Activated effector memory CD4-positive, alpha-beta T cell treated with anti-CD3 and anti-CD28 coated beads, Interleukin-2, amount 50 U/mL, for 16 hours (primary cell): Measurements from ENCODE around the gene LMTK2.
A peak's percentile ranks its signal among the peaks of the same experiment; 100 is the strongest.

ENCODE experiments used
- DNase-seq: peaks from one replicate; pipeline ENCODE4 v3.0.0-alpha.2; 2020

LMTK2 gene

DNA sequence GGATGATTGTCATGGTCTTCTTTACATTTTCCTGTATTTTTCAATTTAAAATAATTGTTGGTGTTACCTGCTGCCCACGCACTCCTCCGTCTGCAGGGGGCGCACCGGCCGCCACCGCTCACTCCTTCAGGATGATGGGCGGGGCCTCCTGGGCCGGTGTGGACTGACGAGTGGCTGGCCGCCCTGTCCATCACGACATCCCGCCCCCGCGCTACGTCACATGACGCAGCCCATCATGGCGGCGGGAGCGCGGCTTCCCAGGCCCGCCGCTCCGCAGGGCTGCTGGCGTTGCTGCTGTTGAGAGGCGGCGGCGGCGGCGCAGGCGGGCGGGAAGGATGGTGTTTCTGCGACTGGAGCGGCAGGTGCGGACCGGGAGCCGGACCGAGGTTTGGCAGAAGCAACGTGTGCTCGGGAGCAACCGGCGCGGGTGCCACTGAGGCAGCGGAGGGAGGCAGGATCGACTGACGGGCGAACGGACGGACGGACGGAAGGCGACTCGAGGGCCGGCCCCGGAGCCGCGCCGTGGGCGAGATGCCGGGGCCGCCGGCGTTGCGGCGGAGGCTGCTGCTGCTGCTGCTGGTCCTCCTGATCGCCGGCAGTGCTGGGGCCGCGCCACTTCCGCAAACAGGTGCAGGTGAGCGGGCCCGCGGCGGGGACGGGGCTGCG is at the start of gene LMTK2:
Gene LMTK2 (plus strand): TSS at position 216 of the 666 bp plus-strand sequence. CDS start 316 bp downstream, at position 532.
- peak; percentile 98 for DNase-seq

DNA sequence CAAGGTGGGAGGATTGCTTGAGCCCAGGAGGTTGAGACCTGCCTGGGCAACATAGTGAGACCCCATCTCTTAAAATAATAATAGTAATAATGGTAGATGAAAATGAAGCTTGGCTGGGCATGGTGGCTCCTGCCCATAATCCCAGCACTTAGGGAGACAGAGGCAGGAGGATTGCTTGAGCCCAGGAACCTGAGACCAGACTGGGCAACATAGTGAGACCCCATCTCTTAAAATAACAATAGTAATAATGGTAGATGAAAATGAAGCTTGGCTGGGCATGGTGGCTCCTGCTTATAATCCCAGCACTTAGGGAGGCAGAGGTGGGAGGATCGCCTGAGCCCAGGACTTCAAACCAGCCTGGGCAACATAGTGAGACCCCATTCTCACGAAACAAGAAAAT is 49.5 kb upstream of the LMTK2 start:
- no peak for DNase-seq

DNA sequence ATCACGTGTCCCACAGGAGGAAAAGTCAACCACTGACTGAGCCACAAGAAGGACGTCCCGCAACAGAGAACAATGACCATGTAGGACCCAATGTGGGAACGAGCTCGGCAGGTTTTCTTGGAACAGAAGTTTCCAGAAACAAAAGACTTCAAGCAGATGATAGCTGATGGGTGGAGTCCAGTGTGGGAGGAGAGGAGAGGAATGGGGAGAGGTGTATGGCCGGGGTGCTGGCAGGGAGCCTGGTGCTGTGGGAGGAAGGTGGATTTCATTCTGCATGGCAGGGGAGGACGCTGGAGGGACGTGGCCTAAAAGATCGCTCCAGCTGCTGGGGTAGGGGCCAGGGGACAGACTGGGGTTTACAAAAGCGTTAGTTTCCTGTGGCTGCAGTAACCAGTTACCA is 48.5 kb upstream of the LMTK2 start:
- no peak for DNase-seq

DNA sequence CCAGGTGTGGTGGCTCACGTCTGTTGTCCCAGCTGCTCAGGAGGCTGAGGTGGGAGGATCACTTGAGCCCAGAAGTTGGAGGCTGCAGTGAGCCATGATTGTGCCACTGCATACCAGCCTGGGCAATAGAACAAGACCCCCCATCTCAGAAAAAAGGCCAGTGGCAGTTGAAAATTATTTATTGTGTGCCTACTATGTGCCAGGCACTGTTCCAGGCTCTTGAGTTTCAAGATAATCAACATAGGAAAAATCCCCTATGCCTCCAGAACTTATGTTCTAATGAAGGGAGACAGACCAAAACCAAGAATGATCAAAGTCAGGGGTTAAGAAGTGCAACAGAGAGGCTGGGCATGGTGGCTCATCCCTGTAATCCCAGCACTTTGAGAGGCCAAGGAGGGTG is 42.4 kb upstream of the LMTK2 start:
- no peak for DNase-seq

DNA sequence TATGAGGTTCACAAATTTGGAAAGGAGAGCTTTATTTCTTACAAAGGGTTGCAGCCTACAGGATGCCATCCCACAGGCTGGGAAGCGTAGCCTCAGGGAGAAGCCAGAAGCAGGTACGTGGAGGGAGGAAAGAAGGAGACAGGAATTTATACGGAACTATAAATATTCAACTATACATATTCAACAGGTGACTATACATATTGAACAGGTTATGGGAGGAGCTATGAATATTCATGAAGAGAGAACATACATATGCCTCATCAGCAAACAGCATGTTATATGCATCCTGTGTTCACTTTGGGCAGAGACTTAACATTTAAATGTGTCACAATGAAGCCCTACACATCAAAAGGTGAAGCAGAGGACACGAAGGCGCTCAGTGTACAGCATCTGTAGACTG is 40.5 kb upstream of the LMTK2 start:
- no peak for DNase-seq

DNA sequence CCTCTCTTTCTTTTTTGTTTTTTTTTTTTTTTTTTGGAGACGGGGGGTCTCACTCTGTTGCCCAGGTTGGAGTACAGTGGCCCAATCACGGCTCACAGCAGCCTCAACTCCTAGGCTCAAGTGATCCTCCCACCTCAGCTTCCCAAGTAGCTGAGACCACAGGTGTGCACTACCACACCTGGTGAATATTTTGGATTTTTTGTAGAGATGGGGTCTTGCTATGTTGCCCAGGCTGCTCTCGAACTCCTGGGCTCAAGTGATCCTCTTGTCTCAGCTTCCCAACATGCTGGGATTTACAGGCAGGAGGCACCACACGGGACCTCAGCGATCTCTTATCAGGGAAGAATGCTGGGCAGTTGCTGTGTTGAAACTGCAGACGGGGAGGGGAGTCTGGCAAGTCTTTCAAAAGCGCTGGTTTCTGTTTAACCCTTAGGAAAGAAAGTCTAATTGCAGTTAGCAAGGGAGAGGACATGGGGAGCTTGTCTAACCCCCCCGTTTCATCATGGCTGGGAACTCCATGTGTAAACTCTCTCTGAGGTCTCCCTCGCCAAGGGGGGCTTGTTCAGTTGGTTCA is 39.6 kb upstream of the LMTK2 start:
- no peak for DNase-seq

DNA sequence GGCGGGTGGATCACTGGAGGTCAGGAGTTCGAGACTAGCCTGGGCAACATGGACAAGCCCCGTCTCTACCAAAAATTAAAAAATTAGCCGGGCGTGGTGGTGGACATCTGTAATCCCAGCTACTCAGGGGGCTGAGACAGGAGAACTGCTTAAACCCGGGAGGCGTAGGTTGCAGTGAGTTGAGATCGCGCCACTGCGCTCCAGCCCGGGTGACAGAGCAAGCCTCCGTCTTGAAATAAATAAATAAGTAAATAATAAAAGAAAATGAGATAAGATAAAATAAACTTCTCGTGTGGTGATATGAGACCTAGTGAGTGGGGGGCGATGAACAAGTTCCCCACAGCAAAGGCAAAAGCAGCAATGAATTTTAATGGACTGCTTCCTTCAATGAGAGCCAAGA is 33.6 kb upstream of the LMTK2 start:
- peak; percentile 22 for DNase-seq

DNA sequence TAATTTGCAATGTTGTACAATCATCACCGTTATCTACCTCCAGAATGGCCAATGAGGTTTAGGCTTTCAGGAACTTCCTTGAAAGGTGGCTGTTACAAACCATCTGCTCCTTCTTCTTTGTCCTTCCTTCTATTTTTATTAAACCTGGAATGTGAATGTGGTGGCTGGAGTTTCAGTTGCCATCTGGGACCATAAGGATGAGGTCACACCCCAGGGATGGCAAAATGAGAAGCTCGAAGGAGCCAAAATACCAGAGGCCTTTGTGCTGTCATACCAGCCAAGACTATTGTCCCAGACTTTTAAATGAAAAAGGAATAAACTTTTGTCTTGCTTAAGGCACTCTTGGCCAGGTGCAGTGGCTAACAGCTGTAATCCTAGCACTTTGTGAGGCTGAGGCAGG is 30.9 kb upstream of the LMTK2 start:
- no peak for DNase-seq

DNA sequence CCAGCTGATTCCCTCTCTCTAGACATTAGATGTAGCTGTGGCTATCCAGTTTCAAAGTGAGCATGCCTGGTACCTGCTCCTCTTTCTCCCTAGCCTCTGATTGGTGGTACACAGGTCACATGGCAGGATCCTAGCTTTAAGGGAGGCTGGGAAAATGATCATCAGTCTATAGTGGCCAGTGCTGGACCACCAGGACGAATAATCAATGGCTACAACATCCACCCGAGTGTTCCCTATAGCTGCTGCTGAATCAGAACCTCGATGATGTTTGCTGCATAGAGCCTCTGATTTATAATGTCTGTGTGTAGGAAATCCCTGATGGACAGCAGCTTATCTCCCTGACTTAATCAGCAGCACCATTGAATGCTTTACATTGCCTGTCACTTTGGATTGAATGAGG is 28.9 kb upstream of the LMTK2 start:
- no peak for DNase-seq

DNA sequence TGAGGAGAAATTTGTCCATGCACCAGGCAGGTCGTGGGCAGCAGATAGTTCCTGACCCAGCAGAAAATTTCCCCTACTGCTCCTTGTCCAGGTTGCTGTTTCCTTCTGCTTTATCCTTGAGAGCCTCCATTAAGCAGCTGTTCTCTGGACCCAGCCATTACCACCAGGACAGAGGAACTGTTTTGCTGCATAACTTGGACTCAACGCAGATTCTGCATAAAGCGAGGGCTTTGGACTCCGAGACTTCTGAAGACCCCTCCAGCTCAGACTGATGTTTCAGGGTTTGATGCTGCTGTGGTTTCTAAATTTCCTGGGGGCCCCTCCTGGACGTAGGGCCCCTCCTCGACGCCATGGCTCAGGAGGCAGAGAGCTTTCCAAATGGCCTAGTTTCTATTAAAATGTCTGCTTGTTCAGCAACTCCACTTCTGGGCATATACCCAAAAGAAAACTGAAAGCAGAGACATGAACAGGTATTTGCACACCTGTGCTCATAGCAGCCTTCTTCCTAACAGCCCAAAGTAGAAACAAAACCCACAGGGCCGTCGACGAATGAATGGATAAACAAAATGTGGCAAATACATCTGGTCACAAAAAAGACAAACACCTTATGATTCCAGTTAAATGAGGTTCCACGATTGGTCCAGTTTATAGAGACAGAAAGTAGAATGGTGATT is 28.3 kb upstream of the LMTK2 start:
- DNase-seq, result no peak

DNA sequence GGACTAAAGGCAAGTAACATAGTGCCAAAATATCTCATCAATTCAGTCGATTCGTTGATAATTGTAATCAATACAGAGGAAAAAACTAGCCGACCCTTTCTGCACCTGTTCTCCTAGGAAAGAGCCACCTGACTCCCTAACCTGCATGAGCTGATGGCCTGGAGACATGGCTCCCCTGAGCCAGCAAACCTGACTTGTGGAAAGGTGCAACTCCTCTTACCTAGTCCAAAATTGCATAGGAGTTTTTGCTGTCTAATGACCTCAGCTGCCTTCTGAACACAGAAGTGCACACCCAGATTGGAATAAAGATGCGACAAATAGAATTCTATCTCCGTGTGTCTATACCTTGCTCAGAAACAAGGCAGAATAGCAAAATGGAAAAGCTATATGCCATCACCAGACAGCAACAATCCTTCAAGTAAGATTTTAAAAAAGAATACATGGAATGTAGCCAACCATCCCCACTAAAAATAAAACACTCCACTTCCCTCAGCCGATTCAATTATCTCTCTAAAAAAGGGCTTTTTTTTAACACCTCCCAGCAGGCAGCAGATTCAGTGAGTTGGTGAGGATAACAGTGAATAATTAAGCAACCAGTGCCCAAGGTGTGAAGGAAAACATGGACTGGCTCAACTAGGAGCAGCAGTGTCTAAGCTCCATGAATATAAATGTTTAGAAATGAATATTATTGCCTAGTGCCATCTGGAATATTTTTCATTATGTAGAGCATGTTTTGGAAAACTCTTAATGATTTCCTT is 26.6 kb upstream of the LMTK2 start:
- peak; percentile 2 for DNase-seq

DNA sequence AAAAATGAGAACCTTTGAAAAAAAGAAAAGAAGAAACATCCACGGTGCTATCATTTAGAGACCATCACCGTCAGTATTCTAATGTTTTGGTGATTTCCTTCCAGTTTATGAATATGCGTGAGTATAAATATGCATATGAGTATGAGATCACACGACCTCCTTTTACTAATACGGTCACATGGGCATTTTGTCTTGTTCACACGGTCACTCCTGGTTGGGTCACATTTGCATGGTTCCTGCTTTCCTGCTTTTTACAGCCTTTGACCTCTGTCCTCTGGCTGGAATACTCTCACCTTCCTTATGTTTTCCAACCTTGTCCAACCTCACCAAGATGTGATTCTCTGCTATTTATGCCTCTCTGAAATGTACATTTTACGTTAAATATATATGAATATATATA is 25.3 kb upstream of the LMTK2 start:
- no peak for DNase-seq

DNA sequence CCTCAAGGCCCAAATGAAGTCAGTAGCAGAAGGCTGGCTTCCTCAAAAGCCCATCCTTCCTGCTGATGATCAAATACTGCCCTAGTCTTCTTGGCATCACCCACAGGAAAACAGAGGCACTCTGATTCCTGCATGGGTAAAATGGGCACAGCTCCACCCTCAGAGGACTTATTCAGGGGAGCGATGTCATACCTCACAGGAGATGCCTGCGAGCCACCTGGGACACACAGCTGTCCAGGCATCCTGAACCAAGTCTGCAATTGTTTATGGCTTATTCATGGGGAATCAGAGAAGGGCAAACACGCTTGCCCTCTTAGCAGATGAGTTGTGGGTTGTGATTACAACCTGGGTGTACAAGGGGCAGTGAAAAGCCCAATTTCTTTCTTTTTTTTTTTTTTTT is 22.0 kb upstream of the LMTK2 start:
- DNase-seq, result no peak

DNA sequence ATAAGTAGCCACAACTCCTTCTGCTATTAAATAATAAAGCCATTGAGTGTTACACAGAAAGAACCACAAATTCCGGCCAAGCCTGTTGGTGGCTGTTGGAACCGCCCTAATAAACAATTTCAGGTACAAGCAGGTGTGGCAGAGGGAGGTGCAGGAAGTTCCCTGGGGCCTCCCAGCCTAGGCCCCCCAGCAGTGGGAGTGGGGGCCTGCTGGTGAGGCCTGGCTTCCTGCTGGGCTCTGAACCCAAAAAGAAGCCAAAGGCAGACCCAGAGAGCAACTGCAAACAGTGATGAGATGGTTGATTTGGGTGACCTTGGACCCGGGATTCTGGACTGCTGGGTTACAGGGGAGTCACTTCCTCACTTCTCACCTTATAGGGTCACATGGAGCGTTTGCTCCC is 21.0 kb upstream of the LMTK2 start:
- DNase-seq, result peak; percentile 41

DNA sequence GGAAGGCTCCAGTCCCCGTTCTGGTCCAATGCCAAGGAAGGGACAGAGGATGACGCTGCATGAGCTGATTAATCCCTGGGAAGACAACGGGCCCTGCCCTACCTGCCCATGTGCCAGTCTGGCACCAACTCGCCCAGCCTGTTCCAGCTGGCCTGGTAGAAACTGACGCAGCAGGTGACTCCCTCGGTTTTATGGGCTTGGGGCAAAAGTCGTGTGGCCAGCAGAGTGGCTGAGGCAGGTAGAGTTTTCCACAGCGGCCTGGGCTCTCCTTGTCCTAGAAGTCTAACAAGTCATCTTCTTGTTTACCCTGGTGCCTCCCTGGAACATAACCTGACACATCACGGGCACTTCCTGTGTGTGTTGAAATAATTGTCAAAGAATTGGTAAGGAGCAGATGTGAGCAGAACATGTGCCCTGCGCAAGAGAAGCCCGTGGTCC is 20.4 kb upstream of the LMTK2 start:
- DNase-seq, result no peak

DNA sequence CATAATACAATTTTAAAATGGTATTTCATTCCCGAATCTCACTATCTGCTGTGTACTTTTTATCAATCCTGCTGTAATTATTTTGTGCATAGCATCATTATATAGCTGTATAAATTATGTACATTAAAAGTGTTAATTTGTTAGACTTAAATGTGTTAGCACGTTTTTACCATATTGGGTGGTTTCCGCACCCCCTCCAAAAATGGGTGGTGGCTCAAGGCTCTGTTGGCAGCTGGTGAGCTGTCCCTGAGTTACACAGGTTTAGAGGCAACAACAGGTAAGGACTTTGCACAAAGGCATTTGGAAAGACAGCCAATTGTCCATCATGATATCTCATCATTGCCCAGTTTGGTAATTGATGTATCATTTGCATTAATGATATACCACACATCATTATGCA is 18.6 kb upstream of the LMTK2 start:
- DNase-seq, result no peak

DNA sequence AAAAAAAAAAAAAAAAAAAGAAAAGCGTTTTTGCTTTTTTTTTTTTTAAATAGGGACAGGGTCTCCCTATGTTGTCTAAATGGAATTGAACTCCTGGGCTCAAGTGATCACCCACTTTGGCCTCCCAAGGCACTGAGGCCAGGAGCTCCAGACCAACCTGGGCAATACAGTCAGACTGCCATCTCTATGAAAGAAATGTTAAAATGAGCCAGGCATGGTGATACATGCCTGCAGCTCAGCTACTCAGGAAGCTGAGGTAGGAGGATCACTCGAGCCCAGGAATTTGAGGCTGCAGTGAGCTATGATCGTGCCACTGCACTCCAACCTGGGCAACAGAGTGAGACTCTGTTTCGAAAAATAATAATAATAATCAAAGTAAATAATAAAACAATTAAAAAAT is 16.5 kb upstream of the LMTK2 start:
- DNase-seq, result no peak

DNA sequence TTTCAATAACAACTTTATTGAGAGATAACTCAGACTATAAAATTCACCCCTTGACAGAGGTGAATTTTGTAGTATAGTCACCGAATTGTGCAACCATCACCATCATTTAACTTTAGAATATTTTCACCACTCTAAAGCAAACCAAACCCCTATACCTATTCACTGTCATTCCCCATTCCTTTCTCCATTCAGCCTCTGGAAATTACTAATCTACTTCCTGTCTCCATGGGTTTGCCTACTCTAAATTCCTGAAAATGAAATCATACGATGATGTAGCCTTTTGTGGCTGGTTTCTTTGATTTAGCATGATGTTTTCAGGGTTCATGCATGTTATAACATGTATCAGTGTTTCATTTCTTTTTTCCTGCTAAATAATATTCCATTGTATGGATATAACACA is 15.6 kb upstream of the LMTK2 start:
- no peak for DNase-seq

DNA sequence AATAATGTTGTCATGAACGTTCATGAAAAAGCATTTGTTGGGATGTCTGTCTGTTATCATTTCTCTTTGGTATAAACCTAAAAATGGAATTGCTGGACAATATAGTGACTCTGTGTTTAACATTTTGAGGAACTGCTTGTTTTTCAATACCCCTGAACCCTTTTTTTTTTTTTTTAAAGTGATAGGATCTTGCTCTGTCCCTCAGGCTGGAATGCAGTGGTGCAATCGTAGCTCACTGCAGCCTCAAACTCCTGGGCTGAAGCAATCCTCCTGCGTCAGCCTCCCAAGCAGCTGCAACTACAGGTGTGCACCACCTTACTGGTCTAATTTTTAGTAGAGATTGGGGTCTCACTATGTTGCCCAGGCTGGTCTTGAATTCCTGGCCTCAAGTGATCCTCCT is 15.1 kb upstream of the LMTK2 start:
- no peak for DNase-seq

DNA sequence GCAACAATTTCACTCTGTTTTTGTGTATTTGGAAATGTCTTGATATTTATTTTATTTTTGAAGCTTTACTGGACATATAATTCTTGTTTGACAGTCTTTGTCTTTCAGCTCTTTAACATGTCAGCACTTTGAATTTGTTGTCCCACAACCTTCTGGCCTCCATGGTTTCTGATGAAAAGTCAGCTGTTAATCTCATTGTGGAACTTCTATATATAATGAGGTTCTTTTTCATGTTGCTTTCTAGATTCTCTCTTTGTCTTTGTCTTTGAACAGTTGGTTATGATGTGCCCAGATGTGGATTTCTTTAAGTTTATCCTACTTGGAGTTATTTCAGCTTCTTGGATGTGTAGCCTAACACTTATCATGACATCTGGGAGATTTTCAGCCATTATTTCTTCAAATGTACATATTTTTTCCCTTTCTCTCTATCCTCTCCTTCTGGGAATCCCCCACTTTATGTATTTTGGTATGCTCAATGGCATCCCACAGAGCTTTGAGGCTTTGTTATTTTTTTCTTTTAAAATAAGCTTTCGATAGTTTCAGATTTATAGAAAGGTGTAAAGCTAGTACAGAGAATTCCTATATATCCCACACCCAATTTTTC is 9.5 kb upstream of the LMTK2 start:
- no peak for DNase-seq

DNA sequence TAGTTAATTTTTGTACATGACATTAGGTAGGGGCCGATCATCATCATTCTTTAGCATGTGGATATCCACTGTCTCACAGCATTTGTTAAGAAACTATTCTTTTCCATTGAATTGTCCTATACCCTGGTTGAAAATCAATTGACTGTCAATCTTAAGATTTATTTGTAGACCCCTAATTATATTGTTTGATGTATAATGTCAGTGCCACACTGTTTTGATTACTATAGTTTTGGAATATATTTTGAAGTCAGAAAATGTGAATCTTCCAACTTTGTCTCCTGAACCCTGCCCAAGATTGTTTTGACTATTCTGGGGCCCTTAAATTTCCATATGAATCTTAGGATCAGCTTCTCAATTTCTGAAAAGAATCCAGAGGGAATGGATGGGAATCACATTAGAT is 6.6 kb upstream of the LMTK2 start:
- no peak for DNase-seq

DNA sequence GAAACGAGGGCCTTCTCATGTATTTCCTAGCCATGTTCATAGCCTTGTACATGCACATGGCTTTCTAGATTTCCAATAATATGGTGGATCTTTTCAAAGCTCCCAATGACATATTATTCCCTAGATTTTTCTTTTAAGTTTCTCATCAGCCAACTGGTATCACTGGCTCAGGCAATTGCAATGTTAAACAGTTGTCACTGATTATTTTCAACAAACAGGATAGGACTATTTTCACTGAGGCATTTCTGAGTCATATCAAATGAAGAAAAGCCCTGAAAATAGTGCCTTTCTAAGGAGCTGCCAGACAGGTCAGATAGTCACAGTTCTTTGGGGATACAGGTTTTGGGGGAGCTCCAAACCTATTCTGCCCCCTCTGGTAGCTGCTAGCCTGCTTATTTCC is 4.5 kb upstream of the LMTK2 start:
- no peak for DNase-seq

DNA sequence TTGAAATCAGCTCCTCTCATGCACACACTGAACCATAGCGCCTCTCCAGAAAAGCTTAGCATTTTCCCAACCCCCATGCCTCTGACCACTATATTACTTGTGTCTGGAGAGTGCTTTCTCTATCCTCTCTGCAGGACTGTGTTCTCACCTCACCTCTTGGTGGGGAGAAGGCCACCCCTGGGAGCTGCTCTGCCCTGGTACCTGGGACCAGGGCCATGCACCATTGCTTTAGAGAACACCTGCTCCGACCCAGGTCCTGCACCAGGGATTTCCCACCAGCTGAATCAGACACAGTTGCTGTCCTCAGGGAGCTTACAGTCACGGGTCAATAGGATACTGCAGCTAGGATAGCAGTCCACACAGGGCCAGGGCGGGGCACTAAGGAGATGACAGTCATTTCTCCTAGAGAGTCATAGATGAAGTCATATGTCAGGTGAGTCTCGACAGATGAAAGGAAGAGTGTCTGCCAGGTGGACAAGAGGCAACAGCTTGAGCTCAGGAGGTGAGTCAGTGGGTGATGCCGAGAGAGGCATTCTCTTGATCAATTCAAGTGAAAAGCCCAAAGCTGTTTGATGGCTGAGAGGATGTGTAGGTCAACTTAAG is 619 bp upstream of the LMTK2 start:
- peak; percentile 68 for DNase-seq
